Measurements from ENCODE around the gene XYLT1. TPM values are rescaled to one million over a fixed set of nuclear protein-coding genes. Genes with fewer than 3 reads are reported as not detected.

Gene XYLT1
- total RNA-seq, 2 donors from 2014 or later: 5.1 to 19.3 TPM

DNA sequence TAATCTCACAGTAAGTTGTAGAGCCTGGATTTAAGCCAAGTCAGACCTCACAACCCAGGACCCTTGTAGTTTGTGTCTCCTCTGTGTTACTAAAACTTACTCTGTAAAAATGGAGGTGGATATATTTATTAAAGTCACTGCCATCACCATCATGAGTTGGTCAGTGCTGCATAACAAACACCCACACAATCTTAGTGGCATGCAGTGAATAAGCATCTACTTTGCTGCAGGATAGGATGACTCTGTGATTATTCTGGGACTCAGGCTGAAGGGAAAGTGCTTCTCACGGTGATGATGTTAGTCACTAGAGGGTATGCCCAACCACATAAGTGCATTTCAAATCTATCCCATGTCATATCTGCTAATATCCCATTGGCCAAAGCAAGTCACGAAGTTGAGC is 398.7 kb downstream of the XYLT1 start:
- Histone ChIP-seq H3K4me1 (replicated peaks) (peaks cover 2% of the 10 kb centered on the region), H3K4me3 (no peak overlapping the region), H3K27ac (no peak overlapping the region), H3K9me3 (no peaks in the 10 kb centered on the region), H3K27me3 (replicated peaks; ENCODE audit: insufficient read depth) (no peaks in the 10 kb centered on the region), H3K36me3 (no peaks in the 10 kb centered on the region)
- intact Hi-C loops (cut with DNase I): no loop called here
- no peak for DNase-seq (ENCODE audit: low spot score)
- TF ChIP-seq CTCF (IDR thresholded peaks at IDR 0.05): no peak
- TF ChIP-seq POLR2A (IDR thresholded peaks at IDR 0.05): no peak
- no peak for TF ChIP-seq POLR2AphosphoS5 (IDR thresholded peaks at IDR 0.05)
- WGBS: 84% methylated on average over 2 of the region's 2 CpGs

DNA sequence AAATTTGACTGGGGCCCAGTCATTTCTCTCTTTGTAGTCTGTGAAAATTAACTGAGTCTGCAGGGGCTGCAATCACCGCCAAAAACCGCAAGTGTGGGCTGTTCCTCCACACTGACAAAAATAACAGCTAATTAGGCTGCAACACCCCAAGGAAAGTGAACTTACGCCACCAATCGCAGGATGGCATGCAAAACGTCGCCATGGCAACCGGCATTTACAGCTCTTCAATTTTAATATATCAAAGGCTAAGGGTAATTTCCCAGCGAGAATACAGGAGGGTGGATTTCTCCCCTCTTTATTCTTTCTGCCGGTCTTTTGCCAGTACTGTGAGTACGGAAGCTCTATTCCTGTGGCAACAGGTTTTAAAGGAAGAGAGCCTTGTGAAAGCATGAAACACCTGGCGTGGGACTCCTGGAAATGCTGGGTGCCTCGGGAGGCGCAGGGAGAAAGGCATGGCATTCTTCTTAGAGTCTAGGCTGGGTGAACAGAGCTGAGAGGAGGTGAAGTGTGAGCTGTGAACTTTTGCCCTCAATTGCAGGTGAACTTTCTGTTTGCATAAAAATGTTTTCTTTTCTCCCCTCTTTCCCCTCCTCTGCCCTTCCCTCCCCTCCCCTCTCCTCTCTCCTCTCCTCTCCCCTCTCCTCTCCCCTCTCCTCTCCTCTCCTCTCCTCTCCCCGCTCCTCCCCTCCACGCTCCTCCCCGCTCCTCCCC is 399.7 kb downstream of the XYLT1 start:
- intact Hi-C loops (cut with DNase I): no loop called here
- DNase-seq (ENCODE audit: low spot score): peak; percentile 64
- no peaks in the 10 kb centered on the region for H3K27me3 ChIP-seq (replicated peaks; ENCODE audit: insufficient read depth)
- TF ChIP-seq POLR2A (IDR thresholded peaks at IDR 0.05): no peak
- TF ChIP-seq POLR2AphosphoS5 (IDR thresholded peaks at IDR 0.05): peak; percentile 66
- WGBS: 15% methylated on average over 15 of the region's 16 CpGs
- no peaks in the 10 kb centered on the region for H3K9me3 ChIP-seq
- H3K36me3 ChIP-seq: no peaks in the 10 kb centered on the region
- no peak overlapping the region for H3K4me3 ChIP-seq
- peak overlapping the region; percentile 44 to 50 for H3K27ac ChIP-seq
- peaks cover 2% of the 10 kb centered on the region for H3K4me1 ChIP-seq (replicated peaks)

GRCh38 chr16:17069681-17070080 is 401.1 kb downstream of the XYLT1 start:
- 50% methylated on average over 2 of the region's 2 CpGs for WGBS

DNA sequence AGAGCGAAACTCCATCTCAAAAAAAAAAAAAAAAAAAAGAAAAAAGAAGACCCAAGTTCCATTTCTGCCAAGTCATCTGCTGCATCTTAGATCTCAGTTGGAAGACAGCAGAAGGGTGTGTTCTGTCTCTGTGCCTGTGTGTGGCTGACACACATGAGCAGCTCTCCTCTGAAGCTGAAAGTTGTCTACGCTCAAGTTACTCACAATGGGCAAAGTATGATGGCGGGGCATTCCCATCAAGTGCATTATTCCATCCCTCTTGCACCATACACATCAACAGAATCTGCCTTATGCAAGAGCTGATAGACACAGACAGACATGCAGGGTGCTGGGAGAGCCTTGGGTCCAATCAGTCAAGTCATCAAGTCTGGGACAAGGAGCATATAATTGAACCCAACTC is 402.2 kb downstream of the XYLT1 start:
- 96% methylated on average over 3 of the region's 3 CpGs for WGBS

More at GRCh38 chr16:17069681-17070080, 401.1 kb downstream of the XYLT1 start:
- no peak for DNase-seq (ENCODE audit: low spot score)
- H3K9me3 ChIP-seq: no peaks in the 10 kb centered on the region
- no peak for TF ChIP-seq POLR2A (IDR thresholded peaks at IDR 0.05)
- no peak for TF ChIP-seq POLR2AphosphoS5 (IDR thresholded peaks at IDR 0.05)
- no peak for TF ChIP-seq CTCF (IDR thresholded peaks at IDR 0.05)
- peaks cover 2% of the 10 kb centered on the region for H3K4me1 ChIP-seq (replicated peaks)
- intact Hi-C loops (cut with DNase I): no loop called here
- H3K27me3 ChIP-seq (replicated peaks; ENCODE audit: insufficient read depth): no peaks in the 10 kb centered on the region
- H3K27ac ChIP-seq: peak overlapping the region; percentile 4 to 44
- no peak overlapping the region for H3K4me3 ChIP-seq
- H3K36me3 ChIP-seq: no peaks in the 10 kb centered on the region

GRCh38 chr16:17067882-17068281 is 402.9 kb downstream of the XYLT1 start:
- no peak overlapping the region for H3K4me3 ChIP-seq
- H3K4me1 ChIP-seq (replicated peaks): peaks cover 2% of the 10 kb centered on the region
- H3K27me3 ChIP-seq (replicated peaks; ENCODE audit: insufficient read depth): no peaks in the 10 kb centered on the region
- DNase-seq (ENCODE audit: low spot score): no peak
- no peak for TF ChIP-seq POLR2A (IDR thresholded peaks at IDR 0.05)
- TF ChIP-seq POLR2AphosphoS5 (IDR thresholded peaks at IDR 0.05): no peak
- no peaks in the 10 kb centered on the region for H3K36me3 ChIP-seq
- WGBS: 91% methylated on average over 4 of the region's 4 CpGs
- H3K9me3 ChIP-seq: no peaks in the 10 kb centered on the region
- intact Hi-C loops (cut with DNase I): no loop called here
- H3K27ac ChIP-seq: no peak overlapping the region

More for the DNA sequence above, 402.2 kb downstream of the XYLT1 start:
- H3K4me3 ChIP-seq: no peak overlapping the region
- DNase-seq (ENCODE audit: low spot score): no peak
- no peaks in the 10 kb centered on the region for H3K9me3 ChIP-seq
- no peaks in the 10 kb centered on the region for H3K27me3 ChIP-seq (replicated peaks; ENCODE audit: insufficient read depth)
- peaks cover 2% of the 10 kb centered on the region for H3K4me1 ChIP-seq (replicated peaks)
- TF ChIP-seq POLR2A (IDR thresholded peaks at IDR 0.05): no peak
- TF ChIP-seq CTCF (IDR thresholded peaks at IDR 0.05): no peak
- TF ChIP-seq POLR2AphosphoS5 (IDR thresholded peaks at IDR 0.05): no peak
- no peak overlapping the region for H3K27ac ChIP-seq
- intact Hi-C loops (cut with DNase I): no loop called here
- no peaks in the 10 kb centered on the region for H3K36me3 ChIP-seq
